DOHH2 (cell line): ENCODE data around the gene LRRC75B.
"Not testable (repeated sequence)": the region's sequence is repeated elsewhere in the genome, so short reads cannot be mapped to it uniquely, and the experiment has no call there.

Experiments
- EZH2phosphoT487 ChIP-seq: fragments of 200-600 bp; sonication (generic); IDR thresholded peaks from 2 replicates; pipeline ENCODE4 v1.6.1; 2017; ENCODE audit warnings: borderline replicate concordance, mild to moderate bottlenecking, antibody characterized with exemption, low read length, moderate library complexity, mixed read lengths
- TF ChIP-seq, protein P1 (sequence below): fragments of 200-600 bp; sonication (generic); IDR thresholded peaks from one replicate; pipeline ENCODE4 v1.5.1; 2014; ENCODE audit warnings: antibody characterized with exemption, mild to moderate bottlenecking, low read depth, low read length; ENCODE audit not compliant: poor library complexity, severe bottlenecking

DNA sequence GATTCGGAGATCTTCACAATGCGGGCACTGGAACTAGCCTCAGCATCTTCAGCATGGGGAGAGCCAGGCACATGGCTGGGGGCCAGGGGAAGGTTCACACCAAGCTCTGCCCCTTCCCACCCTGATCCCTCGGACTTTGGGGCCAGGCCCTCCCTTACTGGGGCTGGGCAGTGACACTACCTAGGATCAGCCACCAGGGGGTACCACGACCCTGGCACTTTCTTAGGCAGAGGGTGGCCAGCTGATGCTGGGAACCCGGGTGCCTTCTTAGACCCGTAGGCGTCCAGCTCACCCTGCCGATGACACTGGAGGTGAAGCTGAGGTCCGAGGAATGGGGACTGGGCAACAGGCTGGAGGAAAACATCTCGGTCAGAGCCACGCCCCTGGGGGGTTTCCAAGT is 36.2 kb upstream of the LRRC75B start:
- TF ChIP-seq, protein P1, sequence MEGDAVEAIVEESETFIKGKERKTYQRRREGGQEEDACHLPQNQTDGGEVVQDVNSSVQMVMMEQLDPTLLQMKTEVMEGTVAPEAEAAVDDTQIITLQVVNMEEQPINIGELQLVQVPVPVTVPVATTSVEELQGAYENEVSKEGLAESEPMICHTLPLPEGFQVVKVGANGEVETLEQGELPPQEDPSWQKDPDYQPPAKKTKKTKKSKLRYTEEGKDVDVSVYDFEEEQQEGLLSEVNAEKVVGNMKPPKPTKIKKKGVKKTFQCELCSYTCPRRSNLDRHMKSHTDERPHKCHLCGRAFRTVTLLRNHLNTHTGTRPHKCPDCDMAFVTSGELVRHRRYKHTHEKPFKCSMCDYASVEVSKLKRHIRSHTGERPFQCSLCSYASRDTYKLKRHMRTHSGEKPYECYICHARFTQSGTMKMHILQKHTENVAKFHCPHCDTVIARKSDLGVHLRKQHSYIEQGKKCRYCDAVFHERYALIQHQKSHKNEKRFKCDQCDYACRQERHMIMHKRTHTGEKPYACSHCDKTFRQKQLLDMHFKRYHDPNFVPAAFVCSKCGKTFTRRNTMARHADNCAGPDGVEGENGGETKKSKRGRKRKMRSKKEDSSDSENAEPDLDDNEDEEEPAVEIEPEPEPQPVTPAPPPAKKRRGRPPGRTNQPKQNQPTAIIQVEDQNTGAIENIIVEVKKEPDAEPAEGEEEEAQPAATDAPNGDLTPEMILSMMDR: peak; percentile 27
- TF ChIP-seq EZH2phosphoT487: not testable (repeated sequence)
